GM12878 (cell line): ENCODE measurements around the gene SFT2D3. TPM values are rescaled to one million over a fixed set of nuclear protein-coding genes. Genes with fewer than 3 reads are reported as not detected.

Experiments used
- ATAC-seq: fragments of 200-7000 bp; cut with Tn5 transposase; 3 replicates; pipeline ENCODE4 v1.9.1; 2020; ENCODE audit warnings: mild to moderate bottlenecking, moderate library complexity
- BruUV-seq: library from RNA; stranded (reverse); fragments of 400-500 nt; replicated peaks from 2 replicates; lab custom pipeline; 2021; lab: Mats Ljungman, UMichigan
- CTCF ChIA-PET: fragments of 300-600 bp; sonication (Branson Sonifier 250); formaldehyde crosslinking; extraction: SDS; loops from one replicate; lab custom pipeline; 2021; ENCODE audit warnings: inconsistent platforms; lab: Yijun Ruan, JAX
- POLR2A ChIA-PET: fragments of 350-600 bp; formaldehyde crosslinking; extraction: SDS; loops from one replicate; lab custom pipeline; 2021; ENCODE audit warnings: inconsistent platforms; lab: Charles Lee
- RAD21 ChIA-PET: fragments of 300-600 bp; sonication (Branson Sonifier 250); formaldehyde crosslinking; loops from one replicate; lab custom pipeline; 2023; ENCODE audit warnings: antibody characterized with exemption; ENCODE audit not compliant: unreplicated experiment; lab: Charles Lee
- SMC1A ChIA-PET: fragments of 300-600 bp; sonication (Branson Sonifier 250); formaldehyde crosslinking; loops from one replicate; lab custom pipeline; 2023; ENCODE audit not compliant: unreplicated experiment, uncharacterized antibody; lab: Charles Lee
- DNase-seq: peaks from one replicate; pipeline ENCODE4 v3.0.0-alpha.2; 2011; ENCODE audit warnings: low read depth, low spot score
- FAIRE-seq: peaks from 3 replicates; lab custom pipeline; 2011; peaks lifted over from hg19 to GRCh38; lab: Jason Lieb, UNC
- H2AFZ ChIP-seq: 2 replicates; pipeline ENCODE4 v1.6.0; 2011; ENCODE audit warnings: low read depth, low read length, control low read depth; ENCODE audit not compliant: control insufficient read depth
- H3K27ac ChIP-seq: 2 replicates; pipeline ENCODE4 v1.5.1; 2011; ENCODE audit warnings: control low read depth; ENCODE audit not compliant: control insufficient read depth, insufficient read depth
- H3K27me3 ChIP-seq, 2 experiments: replicated peaks in 1 of 2; 2 replicates each; pipeline versions ENCODE4 v1.6.0 to v1.6.1; 2011; ENCODE audit warnings: low read length in 1 of 2; ENCODE audit not compliant: control insufficient read depth in 2 of 2, insufficient read depth in 2 of 2
- H3K36me3 ChIP-seq, 2 experiments: 2 replicates each; pipeline ENCODE4 v1.5.1; 2011; ENCODE audit warnings: low read length in 1 of 2; ENCODE audit not compliant: control insufficient read depth in 2 of 2, insufficient read depth in 2 of 2
- H3K4me1 ChIP-seq: 2 replicates; pipeline ENCODE4 v1.6.1; 2011; ENCODE audit warnings: mild to moderate bottlenecking, low read length, moderate library complexity, mixed read lengths; ENCODE audit not compliant: control insufficient read depth, insufficient read depth
- H3K4me2 ChIP-seq: 2 replicates; pipeline ENCODE4 v1.6.0; 2011; ENCODE audit warnings: control low read depth; ENCODE audit not compliant: control insufficient read depth, insufficient read depth
- H3K4me3 ChIP-seq: fragments of 200-600 bp; sonication (generic); 2 replicates; pipeline ENCODE4 v1.5.1; 2016
- H3K79me2 ChIP-seq: 2 replicates; pipeline ENCODE4 v1.6.0; 2011; ENCODE audit warnings: low read length; ENCODE audit not compliant: control insufficient read depth, insufficient read depth
- H3K9ac ChIP-seq: 2 replicates; pipeline ENCODE4 v1.8.0; 2011; ENCODE audit warnings: low read length, control low read depth, mixed read lengths; ENCODE audit not compliant: control insufficient read depth, insufficient read depth
- H3K9me3 ChIP-seq: replicated peaks from 3 replicates; pipeline ENCODE4 v1.5.1; 2011; ENCODE audit warnings: mild to moderate bottlenecking, low read length; ENCODE audit not compliant: control insufficient read depth, insufficient read depth
- H4K20me1 ChIP-seq: 2 replicates; pipeline ENCODE4 v1.6.0; 2011; ENCODE audit not compliant: control insufficient read depth, insufficient read depth
- BRCA1 ChIP-seq: IDR thresholded peaks from 2 replicates; pipeline ENCODE4 v1.6.1; 2011; ENCODE audit warnings: low read depth, low read length, improper control_type of control experiment
- MAX ChIP-seq: IDR thresholded peaks from 2 replicates; pipeline ENCODE4 v1.6.1; 2012; ENCODE audit warnings: low read depth, low read length, improper control_type of control experiment
- NFYB ChIP-seq: IDR thresholded peaks from 2 replicates; pipeline ENCODE4 v1.6.1; 2011; ENCODE audit warnings: low read depth, mild to moderate bottlenecking, low read length, improper control_type of control experiment, moderate library complexity; ENCODE audit not compliant: insufficient read depth
- PKNOX1 ChIP-seq: fragments of 450-650 bp; IDR thresholded peaks from 2 replicates; pipeline ENCODE4 v1.6.1; 2016; ENCODE audit warnings: mild to moderate bottlenecking
- RAD51 ChIP-seq: fragments of 450-650 bp; IDR thresholded peaks from 2 replicates; pipeline ENCODE4 v1.6.1; 2016; ENCODE audit warnings: moderate library complexity, mild to moderate bottlenecking, inconsistent platforms
- SRF ChIP-seq, 2 experiments: IDR thresholded peaks; 2 replicates each; pipeline ENCODE4 v1.6.1; 2011; ENCODE audit warnings: low read depth in 2 of 2, low read length in 2 of 2, mild to moderate bottlenecking in 1 of 2, moderate library complexity in 1 of 2
- STAT3 ChIP-seq: IDR thresholded peaks from 2 replicates; pipeline ENCODE4 v1.6.1; 2011; ENCODE audit warnings: low read depth, low read length, improper control_type of control experiment
- TBL1XR1 ChIP-seq: IDR thresholded peaks from 2 replicates; pipeline ENCODE4 v1.6.1; 2012; ENCODE audit warnings: low read depth, low read length, improper control_type of control experiment
- ZBTB33 ChIP-seq: fragments of 450-650 bp; IDR thresholded peaks from 2 replicates; pipeline ENCODE4 v1.6.1; 2017; ENCODE audit warnings: mild to moderate bottlenecking
- ZNF274 ChIP-seq: IDR thresholded peaks from one replicate; pipeline ENCODE4 v1.8.0; 2011; ENCODE audit not compliant: insufficient read length, insufficient read depth
- WGBS: methylation state at CpG from one replicate; pipeline ENCODE4 v1.1.6; 2016; ENCODE audit warnings: low lambda C conversion rate; ENCODE audit not compliant: insufficient replicate concordance, insufficient coverage; ENCODE audit errors: missing lambda C conversion rate; 5-methylcytosine and 5-hydroxymethylcytosine counted together
- in situ Hi-C: fragments of 300-500 bp; cut with MboI; formaldehyde crosslinking; loops from 9 replicates; pipeline ENCODE4 v1.14.3; 2018; ENCODE audit warnings: mixed read lengths
- intact Hi-C: fragments of 100-400 bp; cut with micrococcal nuclease; formaldehyde crosslinking; loops from one replicate; pipeline ENCODE4 v1.14.2; 2022; ENCODE audit not compliant: unreplicated experiment
- polyA plus RNA-seq, 11 experiments: library from polyadenylated mRNA; depleted of rRNA in 4 of 11; unstranded in 6 of 11; stranded (reverse) in 5 of 11; fragments of >200 nt; fragmentation: Nextera tagmentation in 4 of 11; fragmentation: Illumina TruSeq in 1 of 11; extraction: Ambion mirVana in 4 of 11; extraction: Trizol in 1 of 11; gene quantifications; 1 replicate in 1 of 11; 2 replicates in 10 of 11; pipeline versions ENCODE4 v1.2.1 to v1.2.3, GENCODE V29; 2011 to 2016; ENCODE audit warnings: inconsistent platforms in 2 of 11, missing spikeins in 2 of 11, low read depth in 1 of 11
- total RNA-seq, 4 experiments: library from RNA; depleted of rRNA in 3 of 4; stranded (reverse); fragments of >200 nt in 3 of 4; fragmentation: Illumina TruSeq in 1 of 4; extraction: Trizol in 1 of 4; gene quantifications; 2 replicates each; pipeline versions ENCODE4 v1.2.1 to v1.2.3, GENCODE V29; 2013 to 2021

SFT2D3 gene
- total and polyA plus RNA-seq, 10 of the 15 experiments (the other 5 are each of a cell fraction or from before 2014, with no cell fraction given), result 4.2 to 8.4 (median 6.6) TPM; not detected in 4

- TF ChIP-seq ZNF274 (no peak), NFYB (no peak)
- TF ChIP-seq, all 136 proteins: peak for 0
These were observed 35.9 kb upstream of the SFT2D3 start (continued) for GRCh38 chr2:127665267-127665893.

GRCh38 chr2:127669056-127669455 lies 32.2 kb upstream of the SFT2D3 start:
- WGBS, result 52% methylated on average over 7 of the region's 7 CpGs
- DNase-seq (no peak), FAIRE-seq (no peak), ATAC-seq (no peak)
- RAD21 ChIA-PET, result no interaction called here
- H3K27ac ChIP-seq, result no peak overlapping the region
- H2AFZ ChIP-seq, result no peak overlapping the region
- H3K27me3 ChIP-seq, result peaks cover 5 to 10% of the 10 kb centered on the region in 2 experiments; a peak in 3 of 4 replicates
- no peaks in the 10 kb centered on the region for H3K79me2 ChIP-seq
- CTCF ChIA-PET, result no interaction called here
- H3K4me3 ChIP-seq, result no peak overlapping the region
- SMC1A ChIA-PET, result no interaction called here
- BruUV-seq, result no TSS peak
- no peak for TF ChIP-seq BRCA1
- no peak for TF ChIP-seq ZBTB33
- no peak for TF ChIP-seq SRF (IDR thresholded peaks at IDR 0.05; ENCODE audit: low read depth in 2 of 2, low read length in 2 of 2)
- no peak for TF ChIP-seq MAX
- no peak for TF ChIP-seq PKNOX1
- TF ChIP-seq TBL1XR1, result no peak
- no peak for TF ChIP-seq STAT3
- no peak for TF ChIP-seq RAD51
- in situ Hi-C loops (no loop called here), intact Hi-C loops (no loop called here)
- H3K4me2 ChIP-seq, result no peak overlapping the region
- POLR2A ChIA-PET, result no interaction called here
- H3K4me1 ChIP-seq, result no peaks in the 10 kb centered on the region
- H3K36me3 ChIP-seq, result no peaks in the 10 kb centered on the region
- no peaks in the 10 kb centered on the region for H3K9me3 ChIP-seq
- no peaks in the 10 kb centered on the region for H4K20me1 ChIP-seq
- H3K9ac ChIP-seq, result no peak overlapping the region
